ENCODE data around the gene DNAI2.

The DNAI2 gene

GRCh38 chr17:74295625-74296547 is 21.9 kb downstream of the DNAI2 start:
- DNase-seq = no peak
- in situ Hi-C loops (cut with MboI; ENCODE audit: low pct_unique_long_range_greater_than_20kb, low sequenced_read_pairs) = no loop called here

GRCh38 chr17:74296548-74296936 is 22.5 kb downstream of the DNAI2 start:
- in situ Hi-C loops (cut with MboI; ENCODE audit: low pct_unique_long_range_greater_than_20kb, low sequenced_read_pairs) = no loop called here
- peak; percentile 62 for DNase-seq

- DNase-seq = no peak
- in situ Hi-C loops (cut with MboI; ENCODE audit: low pct_unique_long_range_greater_than_20kb, low sequenced_read_pairs) = no loop called here
Observed at GRCh38 chr17:74297941-74298340, 23.9 kb downstream of the DNAI2 start.

- in situ Hi-C loops (cut with MboI; ENCODE audit: low pct_unique_long_range_greater_than_20kb, low sequenced_read_pairs) = no loop called here
- DNase-seq = no peak
Observed at GRCh38 chr17:74298778-74299177, 24.7 kb downstream of the DNAI2 start.

GRCh38 chr17:74299226-74300009 is 25.4 kb downstream of the DNAI2 start:
- in situ Hi-C loops (cut with MboI; ENCODE audit: low pct_unique_long_range_greater_than_20kb, low sequenced_read_pairs) = no loop called here
- no peak for DNase-seq

- in situ Hi-C loops (cut with MboI; ENCODE audit: low pct_unique_long_range_greater_than_20kb, low sequenced_read_pairs) = no loop called here
- no peak for DNase-seq
Observed at GRCh38 chr17:74303305-74303704, 29.3 kb downstream of the DNAI2 start.

- in situ Hi-C loops (cut with MboI; ENCODE audit: low pct_unique_long_range_greater_than_20kb, low sequenced_read_pairs) = no loop called here
- no peak for DNase-seq
Observed at GRCh38 chr17:74304184-74304583, 30.1 kb downstream of the DNAI2 start.

GRCh38 chr17:74305865-74306654 is 32.0 kb downstream of the DNAI2 start:
- in situ Hi-C loops (cut with MboI; ENCODE audit: low pct_unique_long_range_greater_than_20kb, low sequenced_read_pairs) = no loop called here
- DNase-seq = peak; percentile 17

GRCh38 chr17:74307984-74308773 is 34.1 kb downstream of the DNAI2 start:
- DNase-seq = peak; percentile 58
- in situ Hi-C loops (cut with MboI; ENCODE audit: low pct_unique_long_range_greater_than_20kb, low sequenced_read_pairs) = no loop called here

- in situ Hi-C loops (cut with MboI; ENCODE audit: low pct_unique_long_range_greater_than_20kb, low sequenced_read_pairs) = no loop called here
- no peak for DNase-seq
Observed at GRCh38 chr17:74309902-74310301, 35.9 kb downstream of the DNAI2 start.

GRCh38 chr17:74314877-74315276 is 40.8 kb downstream of the DNAI2 start:
- DNase-seq = no peak
- in situ Hi-C loops (cut with MboI; ENCODE audit: low pct_unique_long_range_greater_than_20kb, low sequenced_read_pairs) = no loop called here

- DNase-seq = no peak
- in situ Hi-C loops (cut with MboI; ENCODE audit: low pct_unique_long_range_greater_than_20kb, low sequenced_read_pairs) = no loop called here
Observed at GRCh38 chr17:74316220-74316619, 42.2 kb downstream of the DNAI2 start.

GRCh38 chr17:74317071-74317470 is 43.0 kb downstream of the DNAI2 start:
- no peak for DNase-seq
- in situ Hi-C loops (cut with MboI; ENCODE audit: low pct_unique_long_range_greater_than_20kb, low sequenced_read_pairs) = no loop called here

- in situ Hi-C loops (cut with MboI; ENCODE audit: low pct_unique_long_range_greater_than_20kb, low sequenced_read_pairs) = no loop called here
Observed at GRCh38 chr17:74318391-74318790, 44.4 kb downstream of the DNAI2 start.

GRCh38 chr17:74324521-74324920 is 50.5 kb downstream of the DNAI2 start:
- in situ Hi-C loops (cut with MboI; ENCODE audit: low pct_unique_long_range_greater_than_20kb, low sequenced_read_pairs) = no loop called here

More at GRCh38 chr17:74318391-74318790, 44.4 kb downstream of the DNAI2 start:
- no peak for DNase-seq

GRCh38 chr17:74325376-74325742 is 51.3 kb downstream of the DNAI2 start:
- in situ Hi-C loops (cut with MboI; ENCODE audit: low pct_unique_long_range_greater_than_20kb, low sequenced_read_pairs) = no loop called here

More at GRCh38 chr17:74324521-74324920, 50.5 kb downstream of the DNAI2 start:
- DNase-seq = no peak

GRCh38 chr17:74325743-74326379 is 51.8 kb downstream of the DNAI2 start, which contains the start of gene KIF19:
Gene KIF19 (plus strand): TSS chr17:74326226. CDS start chr17:74326350, 124 bp downstream.
- in situ Hi-C loops (cut with MboI; ENCODE audit: low pct_unique_long_range_greater_than_20kb, low sequenced_read_pairs) = no loop called here
- DNase-seq = no peak

More at GRCh38 chr17:74325376-74325742, 51.3 kb downstream of the DNAI2 start:
- DNase-seq = no peak

- no peak for DNase-seq
- in situ Hi-C loops (cut with MboI; ENCODE audit: low pct_unique_long_range_greater_than_20kb, low sequenced_read_pairs) = no loop called here
Observed at GRCh38 chr17:74326506-74326905, 52.5 kb downstream of the DNAI2 start.

Data from KBM-7 (cell line).